Glutamatergic neuron (in vitro differentiated cells): ENCODE measurements around the gene RASSF7. TPM values are rescaled to one million over a fixed set of nuclear protein-coding genes. Genes with fewer than 3 reads are reported as not detected.

ENCODE experiments used
- DNase-seq: peaks from one replicate; pipeline ENCODE4 v3.0.0; 2022
- H3K27ac Mint-ChIP-seq: one replicate; pipeline ENCODE4 v1.8.0; 2020; ENCODE audit warnings: mild to moderate bottlenecking, mixed read lengths, inconsistent platforms; ENCODE audit not compliant: unreplicated experiment
- H3K27me3 Mint-ChIP-seq: one replicate; pipeline ENCODE4 v1.8.0; 2020; ENCODE audit warnings: mild to moderate bottlenecking, moderate library complexity, mixed read lengths, inconsistent platforms; ENCODE audit not compliant: unreplicated experiment
- H3K36me3 Mint-ChIP-seq: one replicate; pipeline ENCODE4 v1.8.0; 2020; ENCODE audit warnings: mild to moderate bottlenecking, mixed read lengths, inconsistent platforms; ENCODE audit not compliant: unreplicated experiment
- H3K4me1 Mint-ChIP-seq: one replicate; pipeline ENCODE4 v1.8.0; 2020; ENCODE audit warnings: mild to moderate bottlenecking, low read depth, mixed read lengths, inconsistent platforms; ENCODE audit not compliant: unreplicated experiment
- H3K4me3 Mint-ChIP-seq: one replicate; pipeline ENCODE4 v1.8.0; 2020; ENCODE audit warnings: mild to moderate bottlenecking, mixed read lengths, inconsistent platforms; ENCODE audit not compliant: unreplicated experiment
- H3K9me3 Mint-ChIP-seq: one replicate; pipeline ENCODE4 v1.8.0; 2020; ENCODE audit warnings: mild to moderate bottlenecking, moderate library complexity, mixed read lengths, inconsistent platforms; ENCODE audit not compliant: unreplicated experiment
- CTCF ChIP-seq: fragments of 200-600 bp; sonication (generic); IDR thresholded peaks from one replicate; pipeline ENCODE4 v1.5.0; 2021; ENCODE audit not compliant: partially characterized antibody, unreplicated experiment
- total RNA-seq: library from RNA; stranded (reverse); fragmentation: NEBNext Ultra II Directional; extraction: Animal tissue kit (Norgen Biotek cat#: 25700); gene quantifications from one replicate; pipeline ENCODE4 v1.2.1, GENCODE V29; 2021; ENCODE audit not compliant: unreplicated experiment

The RASSF7 gene
- total RNA-seq, 1 donor from 2014 or later = 9.4 TPM

GRCh38 chr11:576811-577610 lies 16.2 kb downstream of the RASSF7 start:
- H3K27ac Mint-ChIP-seq = peak overlapping the region; percentile 82
- no peak for TF ChIP-seq CTCF
- H3K4me3 Mint-ChIP-seq = peak overlapping the region; percentile 95
- H3K27me3 Mint-ChIP-seq = peaks cover 16% of the 10 kb centered on the region
- H3K4me1 Mint-ChIP-seq = peaks cover 26% of the 10 kb centered on the region
- no peaks in the 10 kb centered on the region for H3K36me3 Mint-ChIP-seq
- peaks cover 12% of the 10 kb centered on the region for H3K9me3 Mint-ChIP-seq
- DNase-seq = no peak

DNA sequence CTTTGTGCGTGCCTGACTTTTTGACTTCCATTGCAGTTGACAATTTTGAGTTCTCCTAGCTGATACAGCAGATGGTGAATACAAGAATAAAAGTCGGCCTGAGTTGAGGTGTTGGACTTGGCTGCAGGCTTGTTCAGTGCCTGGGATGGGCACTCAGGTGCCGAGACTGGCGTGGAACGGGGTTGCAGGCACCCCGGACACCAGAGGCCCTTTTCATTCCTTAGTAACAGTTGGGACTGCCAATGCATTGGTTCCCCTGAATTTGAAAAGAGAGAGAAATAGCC lies 16.8 kb downstream of the RASSF7 start:
- Mint-ChIP-seq H3K9me3 (peaks cover 12% of the 10 kb centered on the region), H3K27ac (peak overlapping the region; percentile 82), H3K4me3 (peak overlapping the region; percentile 95), H3K27me3 (peaks cover 16% of the 10 kb centered on the region), H3K4me1 (peaks cover 26% of the 10 kb centered on the region), H3K36me3 (no peaks in the 10 kb centered on the region)
- TF ChIP-seq CTCF = no peak
- no peak for DNase-seq

DNA sequence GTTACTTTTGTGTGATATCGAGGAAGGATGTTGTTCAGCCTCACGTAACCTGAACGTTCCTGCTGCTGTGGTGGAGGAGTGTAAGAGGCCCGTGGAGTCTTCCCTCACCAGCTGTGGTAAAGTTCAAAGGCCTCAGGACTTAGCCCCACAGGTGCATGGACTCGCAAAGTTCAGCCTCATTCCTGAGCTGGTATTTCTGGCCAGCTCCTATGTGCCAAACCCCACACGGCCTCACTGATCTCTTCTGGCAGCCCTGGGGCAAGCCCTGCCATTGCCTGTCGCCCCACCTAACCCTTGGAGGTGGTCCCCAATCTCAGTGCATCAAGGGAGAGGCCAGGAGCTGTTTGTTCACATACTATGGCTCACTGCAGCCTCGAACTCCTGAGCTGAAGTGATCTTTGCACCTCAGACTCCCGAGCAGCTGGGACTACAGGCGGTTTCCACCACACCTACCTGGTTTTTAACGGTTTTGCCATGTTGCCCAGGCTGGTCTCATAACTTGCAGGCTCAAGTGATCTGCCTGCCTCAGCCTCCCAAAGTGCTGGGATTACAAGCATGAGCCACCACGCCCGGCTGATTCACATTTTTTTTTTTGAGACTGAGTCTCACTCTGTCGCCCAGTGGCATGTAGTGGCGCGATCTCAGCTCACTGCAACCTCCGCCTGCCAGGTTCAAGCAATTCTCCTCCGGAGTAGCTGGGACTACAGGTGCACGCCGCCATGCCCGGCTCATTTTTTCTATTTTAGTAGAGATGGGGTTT lies 17.7 kb downstream of the RASSF7 start:
- H3K36me3 Mint-ChIP-seq = no peaks in the 10 kb centered on the region

GRCh38 chr11:579830-580601 lies 19.2 kb downstream of the RASSF7 start:
- Mint-ChIP-seq H3K27me3 (peaks cover 10% of the 10 kb centered on the region), H3K36me3 (no peaks in the 10 kb centered on the region), H3K4me3 (peak overlapping the region; percentile 42), H3K9me3 (peaks cover 6% of the 10 kb centered on the region), H3K4me1 (peaks cover 17% of the 10 kb centered on the region), H3K27ac (no peak overlapping the region)
- no peak for DNase-seq
- no peak for TF ChIP-seq CTCF

More for the DNA sequence above, 17.7 kb downstream of the RASSF7 start:
- no peak for DNase-seq
- Mint-ChIP-seq H3K27me3 (peaks cover 16% of the 10 kb centered on the region), H3K9me3 (peaks cover 12% of the 10 kb centered on the region), H3K4me3 (peak overlapping the region; percentile 95), H3K27ac (no peak overlapping the region), H3K4me1 (peaks cover 26% of the 10 kb centered on the region)
- no peak for TF ChIP-seq CTCF
